ENCODE measurements around the gene RAPGEF1.
"Not testable (repeated sequence)": the region's sequence is repeated elsewhere in the genome, so short reads cannot be mapped to it uniquely, and the experiment has no call there.

RAPGEF1 gene, protein sequence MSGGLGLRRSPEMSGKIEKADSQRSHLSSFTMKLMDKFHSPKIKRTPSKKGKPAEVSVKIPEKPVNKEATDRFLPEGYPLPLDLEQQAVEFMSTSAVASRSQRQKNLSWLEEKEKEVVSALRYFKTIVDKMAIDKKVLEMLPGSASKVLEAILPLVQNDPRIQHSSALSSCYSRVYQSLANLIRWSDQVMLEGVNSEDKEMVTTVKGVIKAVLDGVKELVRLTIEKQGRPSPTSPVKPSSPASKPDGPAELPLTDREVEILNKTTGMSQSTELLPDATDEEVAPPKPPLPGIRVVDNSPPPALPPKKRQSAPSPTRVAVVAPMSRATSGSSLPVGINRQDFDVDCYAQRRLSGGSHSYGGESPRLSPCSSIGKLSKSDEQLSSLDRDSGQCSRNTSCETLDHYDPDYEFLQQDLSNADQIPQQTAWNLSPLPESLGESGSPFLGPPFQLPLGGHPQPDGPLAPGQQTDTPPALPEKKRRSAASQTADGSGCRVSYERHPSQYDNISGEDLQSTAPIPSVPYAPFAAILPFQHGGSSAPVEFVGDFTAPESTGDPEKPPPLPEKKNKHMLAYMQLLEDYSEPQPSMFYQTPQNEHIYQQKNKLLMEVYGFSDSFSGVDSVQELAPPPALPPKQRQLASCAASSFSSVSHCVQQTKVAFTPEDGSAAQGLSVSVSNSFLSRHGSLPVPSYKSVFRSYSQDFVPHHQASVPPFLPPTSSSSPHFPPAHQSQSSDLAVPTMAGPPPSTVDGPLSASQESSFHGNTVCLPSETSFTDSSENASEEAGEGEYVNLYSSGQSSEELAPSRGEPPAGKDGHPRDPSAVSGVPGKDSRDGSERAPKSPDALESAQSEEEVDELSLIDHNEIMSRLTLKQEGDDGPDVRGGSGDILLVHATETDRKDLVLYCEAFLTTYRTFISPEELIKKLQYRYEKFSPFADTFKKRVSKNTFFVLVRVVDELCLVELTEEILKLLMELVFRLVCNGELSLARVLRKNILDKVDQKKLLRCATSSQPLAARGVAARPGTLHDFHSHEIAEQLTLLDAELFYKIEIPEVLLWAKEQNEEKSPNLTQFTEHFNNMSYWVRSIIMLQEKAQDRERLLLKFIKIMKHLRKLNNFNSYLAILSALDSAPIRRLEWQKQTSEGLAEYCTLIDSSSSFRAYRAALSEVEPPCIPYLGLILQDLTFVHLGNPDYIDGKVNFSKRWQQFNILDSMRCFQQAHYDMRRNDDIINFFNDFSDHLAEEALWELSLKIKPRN (N-terminal part only)

DNA sequence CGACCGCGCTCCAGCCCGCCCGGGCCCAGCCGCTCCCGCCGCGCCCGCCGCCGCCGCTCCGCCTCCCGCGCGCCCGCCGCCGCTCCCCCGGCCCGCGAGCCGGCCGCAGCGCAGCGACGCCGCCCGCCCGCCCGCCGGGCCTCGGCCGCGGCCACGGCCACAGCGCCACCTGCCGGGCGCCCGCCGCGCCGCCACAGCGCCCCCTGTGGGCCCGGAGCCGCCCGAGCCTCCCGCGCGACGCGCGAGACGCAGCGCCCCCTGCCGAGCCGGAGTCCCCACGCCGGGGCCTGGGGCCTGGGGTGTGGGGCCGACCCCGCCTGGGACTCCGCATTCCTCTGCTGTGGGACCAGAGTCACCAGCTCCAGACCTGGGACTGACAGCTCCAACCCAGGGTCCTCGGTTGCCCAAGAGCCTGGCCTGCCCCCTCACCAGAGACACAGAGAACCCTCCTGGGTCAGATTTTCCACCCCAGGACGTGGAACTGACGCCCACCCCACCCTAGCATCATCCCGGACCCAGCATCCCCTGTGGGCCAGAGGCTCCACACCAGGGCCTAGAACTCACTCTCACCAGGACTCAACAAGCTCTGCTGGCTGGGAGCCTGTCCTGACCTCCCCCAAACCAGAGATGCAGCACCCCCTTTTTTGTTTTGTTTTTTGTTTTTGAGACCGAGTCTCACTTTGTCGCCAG is at the start of gene RAPGEF1:
Gene RAPGEF1, minus strand, starts transcription at position 118 of the 690 bp plus-strand sequence. CDS start 246 bp downstream, outside the sequence.
- peak in 39 of 51 donors; percentile 16 to 81 (median 43) for DNase-seq

DNA sequence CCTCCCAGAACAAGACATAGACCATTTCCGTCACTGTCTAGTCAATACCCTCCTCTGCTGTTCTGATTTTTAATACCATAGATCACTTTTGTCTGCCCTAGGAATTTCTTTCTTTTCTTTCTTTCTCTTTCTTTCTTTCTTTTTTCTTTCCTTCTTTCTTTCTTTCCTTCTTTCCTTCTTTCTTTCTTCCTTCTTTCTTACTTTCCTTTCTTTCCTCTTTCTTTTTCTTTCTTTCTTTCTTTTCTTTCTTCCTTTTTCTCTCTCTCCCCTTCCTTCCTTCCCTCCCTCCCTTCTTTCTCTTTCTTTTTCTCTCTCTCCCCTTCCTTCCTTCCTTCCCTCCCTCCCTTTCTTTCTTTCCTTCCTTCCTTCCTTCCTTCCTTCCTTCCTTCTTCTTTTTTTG is 49.0 kb upstream of the RAPGEF1 start:
- no peak for DNase-seq

DNA sequence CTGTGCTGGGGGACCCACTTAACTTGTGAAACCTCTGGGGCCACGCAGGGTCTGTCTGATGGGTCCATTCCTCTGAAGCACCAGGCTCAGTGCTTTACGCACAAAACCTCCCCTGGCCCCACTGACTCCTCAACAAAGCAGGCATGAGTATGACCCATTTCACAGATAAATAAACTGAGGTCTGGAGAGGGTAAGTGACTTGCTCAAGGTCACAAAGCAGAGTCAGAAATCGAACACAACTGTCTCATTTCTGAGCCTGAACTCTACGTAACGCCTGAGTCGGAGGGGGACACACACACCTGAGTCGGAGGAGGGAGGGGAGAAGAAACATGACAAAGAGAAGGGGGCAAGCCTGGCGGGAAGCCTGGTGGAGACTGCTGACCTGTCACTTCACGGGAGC is 48.0 kb upstream of the RAPGEF1 start:
- DNase-seq: no peak

GRCh38 chr9:131784748-131785501 is 45.0 kb upstream of the RAPGEF1 start:
- no peak for DNase-seq

DNA sequence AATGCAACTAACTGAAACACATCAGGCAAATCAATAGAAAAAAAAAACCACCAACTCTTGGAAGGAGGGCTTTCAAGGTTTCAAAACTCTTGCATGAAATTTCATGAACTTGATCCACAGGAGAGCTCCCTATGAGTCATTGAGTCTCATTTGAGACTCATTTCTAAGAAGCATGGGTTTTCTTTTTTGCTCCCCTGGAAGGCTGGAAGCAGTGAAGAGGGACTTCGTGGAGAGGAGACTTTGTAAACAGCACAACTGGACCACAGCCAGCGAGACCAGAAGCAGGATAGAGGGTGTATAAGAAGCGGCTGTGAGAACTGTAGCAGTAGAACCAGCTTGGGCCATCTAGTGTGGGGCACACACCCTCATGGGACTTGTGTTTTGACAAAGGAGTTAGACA is 41.2 kb upstream of the RAPGEF1 start:
- no peak for DNase-seq

DNA sequence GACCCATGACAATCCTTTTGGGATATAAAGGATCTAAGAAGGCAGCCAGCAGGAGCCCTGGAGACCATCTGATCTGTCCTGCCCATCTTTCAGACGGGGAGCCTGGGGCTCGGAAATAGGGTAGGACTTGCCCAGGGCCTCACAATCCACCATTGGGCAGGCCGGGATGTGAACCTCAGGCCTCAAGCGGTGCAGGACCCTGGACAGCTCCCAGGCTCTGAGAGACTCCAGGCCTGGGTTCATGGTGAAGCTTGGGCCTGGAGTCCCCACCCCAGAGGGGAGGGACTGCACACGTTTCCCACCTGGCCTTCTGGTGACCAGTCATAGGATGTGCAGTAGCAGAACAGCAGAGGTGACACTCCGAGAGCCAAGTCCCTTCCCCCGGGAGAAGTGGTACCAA is 36.6 kb upstream of the RAPGEF1 start:
- peak in 1 of 51 donors; percentile 7 for DNase-seq

- no peak for DNase-seq
Measured at GRCh38 chr9:131776036-131776435, 36.2 kb upstream of the RAPGEF1 start.

- DNase-seq: no peak
Measured at GRCh38 chr9:131774636-131775035, 34.8 kb upstream of the RAPGEF1 start.

GRCh38 chr9:131773911-131774379 is 34.1 kb upstream of the RAPGEF1 start:
- peak in 12 of 51 donors; percentile 1 to 29 (median 7) for DNase-seq

- no peak for DNase-seq
Measured at GRCh38 chr9:131772940-131773339, 33.1 kb upstream of the RAPGEF1 start.

- no peak for DNase-seq
Measured at GRCh38 chr9:131771646-131772045, 31.8 kb upstream of the RAPGEF1 start.

- DNase-seq: no peak
Measured at GRCh38 chr9:131769361-131769760, 29.5 kb upstream of the RAPGEF1 start.

- DNase-seq: no peak
Measured at GRCh38 chr9:131764568-131764967, 24.7 kb upstream of the RAPGEF1 start.

GRCh38 chr9:131762356-131762932 is 22.6 kb upstream of the RAPGEF1 start:
- peak in 45 of 51 donors; percentile 14 to 85 (median 49) for DNase-seq

DNA sequence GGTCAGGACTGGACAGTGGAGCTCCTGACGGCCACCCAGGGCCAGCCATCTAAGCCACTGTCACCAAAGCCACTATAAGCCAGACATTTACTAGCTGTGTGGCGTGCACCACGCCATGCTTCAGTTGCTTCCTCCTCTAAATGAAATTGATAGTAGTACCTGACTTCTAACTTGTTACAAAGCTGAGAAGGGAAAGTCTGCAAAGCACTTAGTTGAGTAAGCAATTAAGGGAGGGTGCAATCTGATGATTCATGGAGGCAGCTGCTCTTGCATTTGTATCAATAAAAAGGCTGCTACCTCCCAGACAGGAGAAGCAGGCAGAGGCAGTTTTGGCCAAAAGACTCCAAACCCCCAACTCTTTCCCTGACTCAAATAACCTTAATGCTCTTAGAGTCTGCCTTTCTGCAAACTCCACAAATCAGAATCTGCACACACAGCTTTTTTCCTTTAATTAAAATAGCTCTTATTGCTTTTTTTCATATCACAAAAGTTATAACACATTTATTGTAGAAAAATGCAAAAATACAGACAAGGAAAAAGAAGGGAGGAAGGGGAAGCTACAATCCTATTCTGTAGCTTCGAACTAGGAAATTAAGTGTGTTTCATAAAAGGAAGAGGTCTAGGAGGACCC is 19.3 kb upstream of the RAPGEF1 start:
- DNase-seq: no peak

DNA sequence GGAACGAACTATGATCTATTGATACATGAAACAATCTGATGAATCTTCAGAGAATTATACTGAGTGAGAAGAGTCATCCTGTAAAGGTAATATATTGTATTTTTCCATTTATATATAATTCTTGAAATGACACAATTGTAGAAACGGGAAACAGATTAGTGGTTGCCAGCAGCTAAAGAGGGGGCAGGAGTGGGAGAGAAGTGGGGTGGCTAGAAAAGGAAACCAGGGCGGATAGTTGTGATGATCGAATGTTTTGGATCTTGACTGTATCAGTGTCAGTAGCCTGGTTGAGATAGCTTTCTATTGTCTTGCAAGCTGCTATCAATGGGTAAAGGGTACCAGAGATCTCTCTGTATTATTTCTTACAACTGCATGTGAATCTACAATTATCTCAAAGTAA is 17.7 kb upstream of the RAPGEF1 start:
- DNase-seq: no peak

GRCh38 chr9:131755541-131756198 is 15.8 kb upstream of the RAPGEF1 start:
- peak in 45 of 51 donors; percentile 13 to 86 (median 62) for DNase-seq

DNA sequence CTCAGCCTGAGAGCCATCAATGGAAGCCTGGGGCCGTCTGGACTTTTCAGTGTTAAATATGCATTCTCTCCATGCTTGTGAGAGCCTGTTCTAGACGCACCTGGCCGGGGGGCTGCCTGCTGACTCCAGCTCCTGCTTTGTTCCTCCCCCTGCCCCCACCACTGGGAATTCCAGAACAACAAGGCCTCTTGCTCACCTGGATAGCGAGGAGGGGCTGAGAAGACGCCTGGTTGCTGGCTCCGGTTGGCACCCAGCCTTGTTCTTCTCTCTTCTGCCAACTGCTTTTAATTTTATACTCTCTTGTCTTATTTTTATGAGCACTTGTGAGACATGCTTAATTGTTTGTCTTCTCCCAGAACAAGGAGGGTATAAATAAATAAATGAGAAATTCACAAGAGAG is 15.0 kb upstream of the RAPGEF1 start:
- no peak for DNase-seq

- DNase-seq: not testable (repeated sequence)
Measured at GRCh38 chr9:131753751-131754150, 13.9 kb upstream of the RAPGEF1 start.
